NCI-H1105 (cell line): ENCODE measurements around the gene DAPK3.
"Not testable (repeated sequence)": the region's sequence is repeated elsewhere in the genome, so short reads cannot be mapped to it uniquely, and the experiment has no call there.

Experiments
- DNase-seq: peaks from one replicate; lab custom pipeline; 2025; lab: John Stamatoyannopoulos, UW

The DAPK3 gene

GRCh38 chr19:3970808-3971598 is at the start of gene DAPK3:
TSS of gene DAPK3 (minus strand) at chr19:3971099. CDS start at chr19:3969735, 1,364 bp downstream.
- DNase-seq: peak; percentile 99

GRCh38 chr19:4019578-4019977 is 48.7 kb upstream of the DAPK3 start:
- no peak for DNase-seq

DNA sequence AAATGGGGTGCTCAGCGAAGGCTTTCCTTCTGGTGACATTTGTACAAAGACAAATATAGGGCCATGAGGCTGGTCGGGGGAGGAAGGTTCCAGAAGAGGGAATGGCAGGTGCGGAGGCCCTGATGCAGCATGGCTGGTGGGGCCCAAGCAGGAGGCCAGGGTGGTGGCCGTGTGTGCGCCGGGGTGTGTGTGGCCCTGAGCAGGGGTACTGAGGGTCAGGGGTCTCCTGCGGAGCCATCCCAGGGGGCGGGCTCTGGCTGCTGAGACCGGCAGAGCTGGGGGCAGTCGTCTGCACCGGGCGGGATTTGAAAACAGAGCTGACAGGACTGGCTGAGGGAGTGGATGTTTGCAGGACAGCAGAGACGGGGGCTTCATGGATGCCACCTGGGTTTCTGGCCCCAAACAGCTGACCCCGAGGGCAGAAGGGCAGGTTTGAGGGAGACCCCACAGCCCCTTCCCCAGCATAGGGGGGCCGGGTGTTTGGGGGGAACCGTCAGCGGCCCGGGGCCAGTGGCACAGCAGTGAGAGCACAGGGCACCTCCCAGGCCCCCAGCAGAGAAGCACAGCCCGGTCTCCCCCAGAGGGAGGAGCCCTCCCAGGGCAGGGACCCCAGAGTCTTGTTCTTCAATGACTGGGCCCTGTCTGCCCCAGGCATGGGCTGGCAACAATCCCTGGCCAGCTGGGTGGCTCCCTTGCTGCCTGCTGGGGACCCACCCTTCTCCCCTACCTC is 48.0 kb upstream of the DAPK3 start:
- DNase-seq: no peak

GRCh38 chr19:4018140-4018613 is 47.3 kb upstream of the DAPK3 start:
- DNase-seq: no peak

- DNase-seq: no peak
Observed at GRCh38 chr19:4016903-4017638, 46.2 kb upstream of the DAPK3 start.

DNA sequence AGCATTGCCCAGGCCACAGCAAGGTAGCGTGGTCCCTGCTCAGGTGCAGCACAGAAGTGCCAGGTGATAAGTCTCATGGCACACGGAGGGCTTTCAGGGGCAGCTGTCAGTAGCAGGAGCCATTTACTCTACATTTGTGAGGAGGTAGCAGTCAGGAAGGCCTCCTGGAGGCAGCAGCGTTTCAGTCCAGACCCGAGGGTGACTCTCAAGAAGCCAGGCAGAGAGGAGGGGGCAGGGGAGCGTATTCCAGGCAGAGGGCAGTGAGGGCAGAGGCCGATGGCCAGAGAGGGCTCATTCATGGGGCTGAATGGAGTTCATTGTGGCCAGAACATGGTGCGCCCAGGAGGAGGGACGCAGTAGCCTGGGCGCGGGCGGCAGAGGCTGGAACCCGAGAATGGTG is 45.6 kb upstream of the DAPK3 start:
- no peak for DNase-seq

GRCh38 chr19:4015705-4016402 is 45.0 kb upstream of the DAPK3 start:
- DNase-seq: no peak

DNA sequence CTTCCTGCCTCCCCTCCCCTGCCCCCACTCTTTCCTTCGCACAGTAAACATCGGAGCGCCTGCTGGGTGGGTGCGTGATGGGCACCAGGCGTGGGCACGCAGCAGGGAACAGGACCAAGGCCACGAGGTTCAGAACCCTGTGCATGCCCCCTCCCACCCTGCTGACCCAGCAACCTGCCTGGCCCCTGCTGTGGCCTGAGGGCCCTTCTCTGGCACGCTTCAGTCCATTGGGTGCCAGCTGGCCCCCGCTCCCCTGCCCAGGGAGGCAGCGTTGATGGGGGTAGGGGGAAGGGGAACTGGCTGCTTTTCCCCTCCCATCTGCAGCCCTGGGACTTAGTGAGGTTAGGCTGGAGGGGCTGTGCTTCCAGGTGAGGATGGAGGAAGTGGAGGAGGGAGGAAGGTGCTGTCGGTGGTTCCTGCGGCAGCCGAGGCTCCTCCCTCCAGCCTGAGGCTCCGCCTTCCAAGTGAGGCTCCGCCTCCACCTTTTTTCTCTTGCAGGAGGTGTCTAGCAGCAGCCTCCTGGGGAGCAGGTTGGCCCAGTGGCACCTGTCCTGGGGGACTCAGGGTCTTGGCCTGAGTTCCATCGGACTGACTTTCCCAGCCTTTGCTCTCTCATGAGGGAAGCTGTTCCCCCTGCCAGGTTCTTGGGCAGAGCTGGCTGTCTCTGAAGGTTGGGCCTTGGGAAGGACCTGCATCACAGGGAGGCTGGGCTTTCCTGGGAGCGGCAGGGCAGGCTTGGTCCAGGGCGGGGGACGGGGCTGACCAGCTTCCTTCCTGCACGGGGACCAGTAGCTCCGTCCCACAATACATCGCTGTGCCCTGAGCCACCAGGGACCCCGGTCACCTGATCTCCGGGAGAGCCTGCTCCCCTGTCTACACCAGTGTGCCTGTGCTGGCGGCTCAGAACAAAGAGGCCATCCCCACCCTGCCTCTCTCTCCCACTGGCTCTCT is 43.9 kb upstream of the DAPK3 start:
- no peak for DNase-seq

- DNase-seq: no peak
Observed at GRCh38 chr19:4013886-4014540, 43.1 kb upstream of the DAPK3 start.

- no peak for DNase-seq
Observed at GRCh38 chr19:4012975-4013634, 42.2 kb upstream of the DAPK3 start.

GRCh38 chr19:4012092-4012974 is 41.4 kb upstream of the DAPK3 start:
- no peak for DNase-seq

DNA sequence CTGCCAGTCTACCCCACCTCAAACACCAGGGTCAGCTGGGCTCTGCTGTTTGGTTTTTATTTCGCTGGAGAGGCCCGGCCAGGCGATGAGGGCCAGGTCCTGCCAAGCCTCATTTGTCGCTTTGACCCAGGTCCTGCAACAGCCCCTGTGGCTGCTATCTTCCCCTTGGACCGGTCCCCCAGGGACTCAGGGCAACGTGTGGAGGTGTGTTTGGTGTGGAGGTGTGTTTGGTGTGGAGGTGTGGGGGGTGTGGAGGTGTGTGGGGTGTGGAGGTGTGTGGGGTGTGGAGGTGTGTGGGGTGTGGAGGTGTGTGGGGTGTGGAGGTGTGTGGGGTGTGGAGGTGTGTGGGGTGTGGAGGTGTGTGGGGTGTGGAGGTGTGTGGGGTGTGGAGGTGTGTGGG is 40.5 kb upstream of the DAPK3 start:
- DNase-seq: not testable (repeated sequence)

DNA sequence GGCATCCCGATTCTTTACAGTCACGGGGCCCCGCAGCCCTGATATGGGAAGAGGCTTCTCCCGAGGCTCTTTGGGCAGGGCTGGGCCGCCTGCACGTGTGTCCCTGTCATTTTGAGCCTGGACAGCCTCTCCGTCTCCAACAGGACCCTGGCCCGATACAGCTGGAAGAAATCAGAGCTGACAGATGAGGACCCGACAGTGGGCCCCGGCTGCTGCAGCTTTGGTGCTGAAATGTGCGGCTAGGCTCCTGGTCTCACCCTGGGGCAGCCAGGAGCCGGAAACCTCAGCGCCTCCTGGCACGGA is 39.9 kb upstream of the DAPK3 start:
- no peak for DNase-seq

DNA sequence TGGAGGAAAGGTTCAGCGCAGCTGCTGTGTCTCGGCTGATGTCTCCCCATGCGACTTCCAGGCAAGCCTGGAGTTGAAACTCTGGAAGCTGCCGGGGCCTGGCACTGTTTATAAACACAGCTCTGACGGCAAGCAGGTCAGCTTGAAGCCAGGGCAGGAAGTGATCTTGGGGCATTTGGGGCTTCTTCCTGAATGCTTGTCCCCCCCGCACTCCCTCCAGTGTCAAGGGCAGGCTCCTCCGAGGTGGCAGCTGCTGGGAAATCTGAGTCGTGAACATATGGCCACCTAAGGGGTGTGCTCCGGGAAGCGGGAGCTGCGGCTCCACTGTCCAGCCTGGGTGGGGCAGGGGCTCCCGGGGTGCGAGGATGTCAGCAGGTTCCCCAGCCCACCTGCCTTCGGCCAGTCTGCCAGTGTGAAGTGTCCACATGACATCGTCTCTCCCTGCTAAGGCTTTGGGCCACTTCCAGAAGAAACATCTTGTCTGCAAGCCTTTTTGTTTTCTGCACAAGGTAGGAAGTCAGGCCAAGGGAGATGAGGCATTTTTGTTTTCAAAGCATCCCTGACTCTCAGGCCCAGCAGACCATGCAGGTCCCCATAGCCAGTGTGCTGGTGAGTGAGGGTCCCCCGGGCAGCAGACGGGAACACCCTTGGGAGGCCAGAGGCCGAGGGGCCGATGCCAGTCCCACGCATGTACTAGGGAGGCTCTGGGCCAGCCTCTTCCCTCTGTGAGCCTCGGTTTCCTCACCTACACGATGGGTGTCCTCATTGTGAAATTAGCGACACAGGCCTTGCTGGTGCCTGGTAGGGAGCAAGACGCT is 39.3 kb upstream of the DAPK3 start:
- DNase-seq: no peak

DNA sequence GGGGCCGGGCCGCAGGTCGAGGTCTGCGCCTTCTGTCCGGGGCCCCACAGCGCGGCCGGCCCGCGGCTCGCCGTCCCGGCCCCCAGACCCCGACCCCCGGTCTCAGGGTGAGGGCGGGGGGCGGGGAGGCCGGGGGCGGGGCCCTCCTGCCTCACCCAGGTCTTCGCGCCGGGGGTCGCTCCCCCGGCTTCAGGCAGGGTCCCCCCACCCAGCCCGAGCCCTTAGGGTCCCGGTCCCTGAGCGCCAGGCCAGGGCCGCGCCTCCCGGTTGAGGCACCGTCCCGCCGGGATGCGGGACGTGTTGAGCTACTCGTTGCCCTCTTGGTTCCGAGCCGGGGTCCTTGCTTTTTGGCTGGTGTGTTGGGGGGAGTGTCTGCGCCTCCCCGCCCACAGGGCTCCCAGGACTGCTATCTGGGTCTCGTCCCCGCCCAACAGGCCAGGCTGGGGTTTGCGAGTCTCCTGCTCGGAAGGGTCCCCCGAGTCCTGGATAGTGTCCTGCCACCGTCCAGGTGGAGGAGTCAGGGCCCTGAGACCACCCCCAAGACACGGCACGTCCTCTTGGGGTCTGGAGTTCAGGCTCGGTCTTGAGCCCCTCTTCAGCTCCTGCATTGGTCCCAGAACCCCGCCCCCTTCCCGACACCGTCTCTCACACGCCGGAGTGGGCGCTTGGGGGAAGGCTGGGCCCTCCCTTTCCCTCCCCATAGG is 37.1 kb upstream of the DAPK3 start:
- peak; percentile 17 for DNase-seq

- DNase-seq: peak; percentile 94
Observed at GRCh38 chr19:4007021-4007835, 36.3 kb upstream of the DAPK3 start, which contains the start of gene PIAS4. TSS of gene PIAS4 (plus strand) at chr19:4007736. CDS start at chr19:4007761, 25 bp downstream.
